DND-41 (cell line): ENCODE measurements around the gene TXLNB.

Experiments
- EZH2 ChIP-seq: IDR thresholded peaks from 3 replicates; pipeline ENCODE4 v1.6.1; 2012; ENCODE audit warnings: borderline replicate concordance, low read depth, mild to moderate bottlenecking, moderate library complexity, low read length, inconsistent platforms; ENCODE audit not compliant: severe bottlenecking
- TF ChIP-seq, protein P1 (sequence below): IDR thresholded peaks from 2 replicates; pipeline ENCODE4 v1.5.1; 2012; ENCODE audit warnings: borderline replicate concordance, low read length, moderate library complexity, mild to moderate bottlenecking; ENCODE audit not compliant: poor library complexity, severe bottlenecking; ENCODE audit errors: extremely low read depth

DNA sequence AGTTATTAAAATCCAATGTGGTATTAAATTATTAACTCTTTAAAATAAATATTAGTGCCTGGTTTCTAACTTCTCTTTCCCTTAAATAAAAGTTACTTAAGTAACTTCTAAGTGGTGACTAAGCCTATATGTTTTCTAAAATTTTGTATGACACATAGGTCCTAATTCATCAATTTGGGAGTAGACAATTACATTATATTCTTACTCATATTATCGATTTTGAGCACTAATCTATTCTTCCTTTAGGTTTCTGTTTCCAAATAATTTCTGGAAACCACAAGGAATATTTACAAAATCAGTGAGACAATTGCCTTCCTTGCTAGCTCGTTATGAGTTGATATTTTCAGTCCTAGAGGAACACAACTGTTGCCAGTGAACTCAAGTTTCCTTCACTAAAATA, 28.3 kb upstream of the TXLNB start:
- no peak for TF ChIP-seq EZH2
- TF ChIP-seq, protein P1, sequence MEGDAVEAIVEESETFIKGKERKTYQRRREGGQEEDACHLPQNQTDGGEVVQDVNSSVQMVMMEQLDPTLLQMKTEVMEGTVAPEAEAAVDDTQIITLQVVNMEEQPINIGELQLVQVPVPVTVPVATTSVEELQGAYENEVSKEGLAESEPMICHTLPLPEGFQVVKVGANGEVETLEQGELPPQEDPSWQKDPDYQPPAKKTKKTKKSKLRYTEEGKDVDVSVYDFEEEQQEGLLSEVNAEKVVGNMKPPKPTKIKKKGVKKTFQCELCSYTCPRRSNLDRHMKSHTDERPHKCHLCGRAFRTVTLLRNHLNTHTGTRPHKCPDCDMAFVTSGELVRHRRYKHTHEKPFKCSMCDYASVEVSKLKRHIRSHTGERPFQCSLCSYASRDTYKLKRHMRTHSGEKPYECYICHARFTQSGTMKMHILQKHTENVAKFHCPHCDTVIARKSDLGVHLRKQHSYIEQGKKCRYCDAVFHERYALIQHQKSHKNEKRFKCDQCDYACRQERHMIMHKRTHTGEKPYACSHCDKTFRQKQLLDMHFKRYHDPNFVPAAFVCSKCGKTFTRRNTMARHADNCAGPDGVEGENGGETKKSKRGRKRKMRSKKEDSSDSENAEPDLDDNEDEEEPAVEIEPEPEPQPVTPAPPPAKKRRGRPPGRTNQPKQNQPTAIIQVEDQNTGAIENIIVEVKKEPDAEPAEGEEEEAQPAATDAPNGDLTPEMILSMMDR: no peak
